CD4-positive, alpha-beta T cell treated with Interferon gamma for 1 hour (primary cell): ENCODE results near the gene LRRC7.

Source experiments
- DNase-seq: peaks from one replicate; pipeline ENCODE4 v3.0.0-alpha.2; 2020

Gene LRRC7

GRCh38 chr1:69567652-69568420 is at the start of gene LRRC7:
TSS of gene LRRC7 (plus strand) at chr1:69567922. CDS start at chr1:69568640, 718 bp downstream.
- DNase-seq, result no peak

- no peak for DNase-seq
Observed at GRCh38 chr1:69519006-69519405, 48.7 kb upstream of the LRRC7 start.

- no peak for DNase-seq
Observed at GRCh38 chr1:69520326-69520725, 47.4 kb upstream of the LRRC7 start.

- DNase-seq, result no peak
Observed at GRCh38 chr1:69523032-69523431, 44.7 kb upstream of the LRRC7 start.

- no peak for DNase-seq
Observed at GRCh38 chr1:69523461-69523860, 44.3 kb upstream of the LRRC7 start.

- no peak for DNase-seq
Observed at GRCh38 chr1:69524015-69524414, 43.7 kb upstream of the LRRC7 start.

GRCh38 chr1:69527273-69527672 is 40.4 kb upstream of the LRRC7 start:
- DNase-seq, result no peak

- DNase-seq, result no peak
Observed at GRCh38 chr1:69528376-69528775, 39.3 kb upstream of the LRRC7 start.

- DNase-seq, result no peak
Observed at GRCh38 chr1:69533343-69533742, 34.4 kb upstream of the LRRC7 start.

GRCh38 chr1:69534829-69535228 is 32.9 kb upstream of the LRRC7 start:
- no peak for DNase-seq

GRCh38 chr1:69535490-69535889 is 32.2 kb upstream of the LRRC7 start:
- DNase-seq, result no peak

- DNase-seq, result no peak
Observed at GRCh38 chr1:69540052-69540451, 27.7 kb upstream of the LRRC7 start.

- no peak for DNase-seq
Observed at GRCh38 chr1:69551476-69552324, 16.0 kb upstream of the LRRC7 start.

- no peak for DNase-seq
Observed at GRCh38 chr1:69553726-69554125, 14.0 kb upstream of the LRRC7 start.

GRCh38 chr1:69568421-69569174 is 876 bp downstream of the LRRC7 start:
- DNase-seq, result no peak

- DNase-seq, result no peak
Observed at GRCh38 chr1:69569175-69569541, 1.4 kb downstream of the LRRC7 start.

GRCh38 chr1:69569576-69570328 is 2.0 kb downstream of the LRRC7 start:
- no peak for DNase-seq

GRCh38 chr1:69570356-69570755 is 2.6 kb downstream of the LRRC7 start:
- DNase-seq, result no peak

- DNase-seq, result no peak
Observed at GRCh38 chr1:69572921-69573320, 5.2 kb downstream of the LRRC7 start.

- DNase-seq, result no peak
Observed at GRCh38 chr1:69573911-69574310, 6.2 kb downstream of the LRRC7 start.

- no peak for DNase-seq
Observed at GRCh38 chr1:69585666-69586065, 17.9 kb downstream of the LRRC7 start.

- no peak for DNase-seq
Observed at GRCh38 chr1:69587391-69587790, 19.7 kb downstream of the LRRC7 start.

GRCh38 chr1:69589799-69590198 is 22.1 kb downstream of the LRRC7 start:
- no peak for DNase-seq
